Liver (tissue), 9 donors: Measurements from ENCODE around the gene ALS2CL. TPM values are rescaled to one million over a fixed set of nuclear protein-coding genes. Genes with fewer than 3 reads are reported as not detected.

Experiments used
- DNase-seq: peaks from one replicate; pipeline ENCODE4 v3.0.0-alpha.2; 2017; ENCODE audit warnings: low spot score
- H3K27ac ChIP-seq, 2 donors: one replicate each; pipeline ENCODE4 v1.7.0; 2013; ENCODE audit warnings: inconsistent platforms in 2 of 2, low read length in 2 of 2, control low read depth in 1 of 2, low read depth in 1 of 2, mild to moderate bottlenecking in 1 of 2
- H3K27me3 ChIP-seq, 4 donors: one replicate each; pipeline versions ENCODE4 v1.6.1 to v1.7.0; 2013; ENCODE audit warnings: low read length in 3 of 4, inconsistent platforms in 1 of 4, mild to moderate bottlenecking in 1 of 4, moderate library complexity in 1 of 4; ENCODE audit not compliant: control insufficient read depth in 4 of 4, insufficient read depth in 4 of 4
- H3K36me3 ChIP-seq, 4 donors: one replicate each; pipeline versions ENCODE4 v1.6.1 to v1.7.0; 2013; ENCODE audit warnings: low read length in 3 of 4, mild to moderate bottlenecking in 3 of 4, low read depth in 1 of 4, moderate library complexity in 1 of 4; ENCODE audit not compliant: control insufficient read depth in 4 of 4, insufficient read depth in 3 of 4
- H3K4me1 ChIP-seq, 4 donors: one replicate each; pipeline versions ENCODE4 v1.6.1 to v1.7.0; 2013; ENCODE audit warnings: low read length in 3 of 4, mild to moderate bottlenecking in 3 of 4, moderate library complexity in 1 of 4; ENCODE audit not compliant: control insufficient read depth in 4 of 4, insufficient read depth in 4 of 4
- H3K4me3 ChIP-seq, 3 donors: one replicate each; pipeline versions ENCODE4 v1.6.1 to v1.7.0; 2013; ENCODE audit warnings: low read length in 3 of 3, control low read depth in 1 of 3, low read depth in 1 of 3, mild to moderate bottlenecking in 1 of 3
- H3K9ac ChIP-seq, 2 donors: one replicate each; pipeline ENCODE4 v1.7.0; 2013; ENCODE audit warnings: low read length in 2 of 2, mild to moderate bottlenecking in 2 of 2, moderate library complexity in 2 of 2, control low read depth in 1 of 2, low read depth in 1 of 2
- H3K9me3 ChIP-seq, 4 donors: one replicate each; pipeline versions ENCODE4 v1.6.1 to v1.7.0; 2013; ENCODE audit warnings: low read length in 3 of 4; ENCODE audit not compliant: control insufficient read depth in 4 of 4
- FOXA2 ChIP-seq: IDR thresholded peaks from 2 replicates; pipeline ENCODE4 v1.6.1; 2016; ENCODE audit warnings: antibody characterized with exemption
- GABPA ChIP-seq, 2 donors: IDR thresholded peaks in 1 of 2; conservative IDR thresholded peaks in 1 of 2; 2 replicates each; pipeline ENCODE4 v1.6.1; 2016; ENCODE audit warnings: antibody characterized with exemption in 2 of 2, mild to moderate bottlenecking in 1 of 2, moderate library complexity in 1 of 2
- HNF4A ChIP-seq, 2 donors: conservative IDR thresholded peaks; 2 replicates each; pipeline ENCODE4 v1.6.1; 2016; ENCODE audit warnings: antibody characterized with exemption in 2 of 2, mild to moderate bottlenecking in 2 of 2
- HNF4G ChIP-seq: IDR thresholded peaks from 2 replicates; pipeline ENCODE4 v1.6.1; 2016; ENCODE audit warnings: antibody characterized with exemption
- JUND ChIP-seq, 2 donors: IDR thresholded peaks; 2 replicates each; pipeline ENCODE4 v1.6.1; 2016; ENCODE audit warnings: antibody characterized with exemption in 2 of 2
- NR2F2 ChIP-seq: IDR thresholded peaks from 2 replicates; pipeline ENCODE4 v1.6.1; 2016; ENCODE audit warnings: antibody characterized with exemption
- RXRA ChIP-seq, 2 donors: IDR thresholded peaks; 2 replicates each; pipeline ENCODE4 v1.6.1; 2017 to 2018; ENCODE audit warnings: antibody characterized with exemption in 2 of 2, mild to moderate bottlenecking in 1 of 2
- YY1 ChIP-seq: IDR thresholded peaks from 2 replicates; pipeline ENCODE4 v1.6.1; 2016; ENCODE audit warnings: antibody characterized with exemption, mild to moderate bottlenecking
- WGBS: extraction: QIAGEN DNeasy Blood & Tissue Kit; methylation state at CpG from one replicate; pipeline ENCODE4 v1.1.7; 2013; 5-methylcytosine and 5-hydroxymethylcytosine counted together
- polyA plus RNA-seq, 2 donors: library from polyadenylated mRNA; stranded (reverse) in 1 of 2; unstranded in 1 of 2; fragments of 200-250 nt in 1 of 2; fragments of >200 nt in 1 of 2; fragmentation: Nextera tagmentation in 1 of 2; extraction: Ambion mirVana in 1 of 2; gene quantifications; one replicate each; pipeline versions ENCODE4 v1.2.1 to v1.2.3, GENCODE V29; 2013 to 2015
- total RNA-seq, 2 donors: library from RNA; depleted of rRNA; stranded (reverse); fragments of >200 nt; gene quantifications; one replicate each; pipeline ENCODE4 v1.2.3, GENCODE V29; 2014
- TF ChIP-seq, protein P1 (sequence below): IDR thresholded peaks from 2 replicates; pipeline ENCODE4 v1.6.1; 2016; ENCODE audit warnings: antibody characterized with exemption, mild to moderate bottlenecking
- TF ChIP-seq, protein P2 (sequence below): IDR thresholded peaks from 2 replicates; pipeline ENCODE4 v1.6.1; 2016; ENCODE audit warnings: antibody characterized with exemption
- TF ChIP-seq, protein P3 (sequence below): IDR thresholded peaks from 2 replicates; pipeline ENCODE4 v1.6.1; 2016; ENCODE audit warnings: antibody characterized with exemption
- TF ChIP-seq, protein P4 (sequence below): IDR thresholded peaks from 2 replicates; pipeline ENCODE4 v1.6.1; 2016; ENCODE audit warnings: antibody characterized with exemption
- donor health status: healthy.
- donor health status: healthy.
- donor health status: healthy.
- donor health status: healthy.
- donor health status: healthy.

ALS2CL gene
- total and polyA plus RNA-seq, 4 donors, result 0.51 to 22.9 (median 5.7) TPM

DNA sequence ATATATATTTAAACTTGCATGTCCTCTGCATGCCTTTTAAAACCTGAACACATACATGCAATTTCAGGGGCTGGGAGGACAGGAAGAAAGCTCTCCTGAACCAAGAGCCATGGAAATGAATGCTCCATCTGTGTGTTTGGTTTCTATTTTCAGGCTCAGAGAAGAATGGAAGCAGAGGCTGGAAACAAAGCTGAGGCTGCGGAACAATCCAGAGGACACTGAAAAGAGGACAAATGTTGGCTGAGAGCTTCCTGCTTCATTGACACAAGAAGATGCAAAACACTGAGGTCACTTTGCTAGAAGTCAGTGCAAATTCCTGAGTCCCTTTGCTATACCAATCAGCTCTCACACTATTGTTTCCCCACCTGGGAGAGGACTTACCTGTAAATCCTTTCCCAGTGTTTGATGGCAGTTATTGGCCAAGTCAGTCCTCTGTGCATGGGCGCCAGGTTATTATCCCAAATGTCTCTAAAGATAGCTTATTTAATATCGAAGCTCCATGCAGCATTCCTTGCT, 68.4 kb downstream of the ALS2CL start:
- Histone ChIP-seq H3K4me3 (no peak overlapping the region), H3K36me3 (no peaks in the 10 kb centered on the region), H3K27ac (no peak overlapping the region), H3K9ac (no peak overlapping the region), H3K27me3 (no peaks in the 10 kb centered on the region), H3K4me1 (peaks cover 0 to 8% (median 5%) of the 10 kb centered on the region in 4 donors), H3K9me3 (no peaks in the 10 kb centered on the region)
- TF ChIP-seq, protein P1, sequence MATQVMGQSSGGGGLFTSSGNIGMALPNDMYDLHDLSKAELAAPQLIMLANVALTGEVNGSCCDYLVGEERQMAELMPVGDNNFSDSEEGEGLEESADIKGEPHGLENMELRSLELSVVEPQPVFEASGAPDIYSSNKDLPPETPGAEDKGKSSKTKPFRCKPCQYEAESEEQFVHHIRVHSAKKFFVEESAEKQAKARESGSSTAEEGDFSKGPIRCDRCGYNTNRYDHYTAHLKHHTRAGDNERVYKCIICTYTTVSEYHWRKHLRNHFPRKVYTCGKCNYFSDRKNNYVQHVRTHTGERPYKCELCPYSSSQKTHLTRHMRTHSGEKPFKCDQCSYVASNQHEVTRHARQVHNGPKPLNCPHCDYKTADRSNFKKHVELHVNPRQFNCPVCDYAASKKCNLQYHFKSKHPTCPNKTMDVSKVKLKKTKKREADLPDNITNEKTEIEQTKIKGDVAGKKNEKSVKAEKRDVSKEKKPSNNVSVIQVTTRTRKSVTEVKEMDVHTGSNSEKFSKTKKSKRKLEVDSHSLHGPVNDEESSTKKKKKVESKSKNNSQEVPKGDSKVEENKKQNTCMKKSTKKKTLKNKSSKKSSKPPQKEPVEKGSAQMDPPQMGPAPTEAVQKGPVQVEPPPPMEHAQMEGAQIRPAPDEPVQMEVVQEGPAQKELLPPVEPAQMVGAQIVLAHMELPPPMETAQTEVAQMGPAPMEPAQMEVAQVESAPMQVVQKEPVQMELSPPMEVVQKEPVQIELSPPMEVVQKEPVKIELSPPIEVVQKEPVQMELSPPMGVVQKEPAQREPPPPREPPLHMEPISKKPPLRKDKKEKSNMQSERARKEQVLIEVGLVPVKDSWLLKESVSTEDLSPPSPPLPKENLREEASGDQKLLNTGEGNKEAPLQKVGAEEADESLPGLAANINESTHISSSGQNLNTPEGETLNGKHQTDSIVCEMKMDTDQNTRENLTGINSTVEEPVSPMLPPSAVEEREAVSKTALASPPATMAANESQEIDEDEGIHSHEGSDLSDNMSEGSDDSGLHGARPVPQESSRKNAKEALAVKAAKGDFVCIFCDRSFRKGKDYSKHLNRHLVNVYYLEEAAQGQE, result no peak
- no peak for TF ChIP-seq HNF4G
- TF ChIP-seq, protein P2, sequence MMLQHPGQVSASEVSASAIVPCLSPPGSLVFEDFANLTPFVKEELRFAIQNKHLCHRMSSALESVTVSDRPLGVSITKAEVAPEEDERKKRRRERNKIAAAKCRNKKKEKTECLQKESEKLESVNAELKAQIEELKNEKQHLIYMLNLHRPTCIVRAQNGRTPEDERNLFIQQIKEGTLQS, result no peak
- TF ChIP-seq FOXA2, result no peak
- no peak for TF ChIP-seq JUND (IDR thresholded peaks at IDR 0.05)
- 89% methylated on average over 3 of the region's 3 CpGs for WGBS
- DNase-seq, result no peak

DNA sequence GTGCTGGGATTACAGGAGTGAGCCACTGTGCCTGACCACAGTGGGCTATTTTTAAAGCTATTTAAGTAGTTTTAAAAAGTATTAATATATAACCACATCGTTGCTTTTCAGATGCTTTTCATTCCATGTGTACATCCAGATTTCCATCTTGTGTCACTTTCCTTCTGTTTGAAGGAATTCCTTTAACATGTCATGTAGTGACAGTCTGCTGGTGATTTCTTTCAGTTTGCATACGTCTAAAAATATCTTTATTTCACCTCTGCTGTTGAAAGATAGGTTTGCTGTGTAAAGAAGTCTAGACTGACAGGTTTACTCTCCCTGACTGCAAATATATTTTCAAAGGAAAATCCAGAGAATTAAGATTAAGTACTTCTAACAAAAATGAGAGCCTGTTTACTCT, 68.9 kb downstream of the ALS2CL start:
- TF ChIP-seq RXRA (IDR thresholded peaks at IDR 0.05) (no peak), NR2F2 (no peak), YY1 (no peak), GABPA (IDR thresholded peaks at IDR 0.05 in 1 of 2, conservative IDR thresholded peaks at IDR 0.05 in 1 of 2) (no peak)
- Histone ChIP-seq H3K9me3 (no peaks in the 10 kb centered on the region), H3K27me3 (no peaks in the 10 kb centered on the region), H3K4me1 (peaks cover 0 to 6% (median under 1%) of the 10 kb centered on the region in 4 donors), H3K4me3 (no peak overlapping the region), H3K9ac (no peak overlapping the region), H3K27ac (no peak overlapping the region), H3K36me3 (no peaks in the 10 kb centered on the region)
- 83% methylated on average over 2 of the region's 2 CpGs for WGBS
- DNase-seq, result no peak

DNA sequence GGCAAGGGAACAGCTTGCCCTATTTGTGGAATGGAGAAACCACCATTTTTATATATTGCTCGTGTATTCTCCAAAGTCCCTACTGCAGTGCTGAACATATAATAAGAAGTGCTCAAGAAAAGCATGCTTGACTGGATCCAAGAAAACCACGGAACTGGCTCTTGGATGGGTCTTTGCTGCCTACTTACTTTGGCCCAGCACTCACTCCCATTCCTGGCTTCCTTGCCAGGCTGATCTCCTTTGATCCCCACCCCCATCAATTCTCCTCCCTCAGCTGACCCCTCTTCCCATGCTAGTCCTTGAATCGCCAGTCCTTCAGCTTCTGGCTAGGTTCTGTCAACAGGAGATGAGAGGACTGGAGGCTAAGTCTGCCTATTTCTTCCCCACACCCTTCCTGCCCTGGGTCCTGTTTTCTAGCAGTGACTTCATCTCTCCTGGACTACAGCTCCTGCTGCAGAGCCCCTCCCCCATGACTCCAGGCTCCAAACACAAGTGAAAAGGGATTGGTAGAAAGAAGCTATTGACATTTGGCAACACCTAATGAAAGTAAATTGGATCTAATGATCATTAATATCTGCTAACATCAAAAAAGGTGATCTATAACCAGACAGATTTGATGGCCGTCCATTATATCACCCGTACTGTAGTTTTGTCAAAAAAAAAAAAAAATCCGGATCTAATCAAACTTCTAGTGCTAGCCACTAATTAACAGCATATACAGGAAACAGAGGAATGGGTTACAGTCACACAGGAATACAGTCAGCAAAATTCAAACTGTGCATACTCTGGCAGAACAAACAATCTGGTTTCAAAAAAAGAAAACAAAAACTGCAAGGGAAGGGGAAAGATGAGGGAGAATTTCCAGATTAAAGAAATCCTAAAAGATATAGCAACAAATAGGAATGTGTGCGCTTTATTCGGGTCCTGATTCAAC, 73.4 kb downstream of the ALS2CL start:
- no peak for DNase-seq
- WGBS, result 72% methylated on average over 8 of the region's 8 CpGs

More for the DNA sequence above, 73.4 kb downstream of the ALS2CL start:
- peaks cover 0 to 3% (median 0%) of the 10 kb centered on the region in 4 donors for H3K4me1 ChIP-seq
- no peaks in the 10 kb centered on the region for H3K36me3 ChIP-seq
- no peaks in the 10 kb centered on the region for H3K27me3 ChIP-seq
- H3K9ac ChIP-seq, result no peak overlapping the region
- H3K27ac ChIP-seq, result no peak overlapping the region
- TF ChIP-seq RXRA (IDR thresholded peaks at IDR 0.05), result no peak
- TF ChIP-seq, protein P1, result no peak
- no peak for TF ChIP-seq HNF4A (conservative IDR thresholded peaks at IDR 0.05)
- TF ChIP-seq, protein P3, sequence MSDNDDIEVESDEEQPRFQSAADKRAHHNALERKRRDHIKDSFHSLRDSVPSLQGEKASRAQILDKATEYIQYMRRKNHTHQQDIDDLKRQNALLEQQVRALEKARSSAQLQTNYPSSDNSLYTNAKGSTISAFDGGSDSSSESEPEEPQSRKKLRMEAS, result no peak
- TF ChIP-seq YY1, result no peak
- TF ChIP-seq, protein P4, sequence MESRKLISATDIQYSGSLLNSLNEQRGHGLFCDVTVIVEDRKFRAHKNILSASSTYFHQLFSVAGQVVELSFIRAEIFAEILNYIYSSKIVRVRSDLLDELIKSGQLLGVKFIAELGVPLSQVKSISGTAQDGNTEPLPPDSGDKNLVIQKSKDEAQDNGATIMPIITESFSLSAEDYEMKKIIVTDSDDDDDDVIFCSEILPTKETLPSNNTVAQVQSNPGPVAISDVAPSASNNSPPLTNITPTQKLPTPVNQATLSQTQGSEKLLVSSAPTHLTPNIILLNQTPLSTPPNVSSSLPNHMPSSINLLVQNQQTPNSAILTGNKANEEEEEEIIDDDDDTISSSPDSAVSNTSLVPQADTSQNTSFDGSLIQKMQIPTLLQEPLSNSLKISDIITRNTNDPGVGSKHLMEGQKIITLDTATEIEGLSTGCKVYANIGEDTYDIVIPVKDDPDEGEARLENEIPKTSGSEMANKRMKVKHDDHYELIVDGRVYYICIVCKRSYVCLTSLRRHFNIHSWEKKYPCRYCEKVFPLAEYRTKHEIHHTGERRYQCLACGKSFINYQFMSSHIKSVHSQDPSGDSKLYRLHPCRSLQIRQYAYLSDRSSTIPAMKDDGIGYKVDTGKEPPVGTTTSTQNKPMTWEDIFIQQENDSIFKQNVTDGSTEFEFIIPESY, result no peak
- no peaks in the 10 kb centered on the region for H3K9me3 ChIP-seq
- no peak overlapping the region for H3K4me3 ChIP-seq
